OCI-LY1 (cell line): Measurements from ENCODE around the gene PCSK2.

Experiments used
- CTCF ChIP-seq: fragments of 200-600 bp; sonication (generic), shearing (Covaris generic); IDR thresholded peaks from 2 replicates; pipeline ENCODE4 v1.5.1; 2017; ENCODE audit warnings: mild to moderate bottlenecking, antibody characterized with exemption, low read length, moderate library complexity, mixed read lengths
- EZH2 ChIP-seq: fragments of 200-600 bp; sonication (generic), shearing (Covaris generic); IDR thresholded peaks from 2 replicates; pipeline ENCODE4 v1.8.0; 2017; ENCODE audit warnings: borderline replicate concordance, mixed run types, mild to moderate bottlenecking, antibody characterized with exemption, low read length, moderate library complexity, mixed read lengths

- TF ChIP-seq CTCF: no peak
- TF ChIP-seq EZH2: no peak
Measured at GRCh38 chr20:17519606-17520285, 292.9 kb downstream of the PCSK2 start.
